ENCODE results near the gene KCNG4.
A peak's percentile ranks its signal among the peaks of the same experiment; 100 is the strongest.

The KCNG4 gene

DNA sequence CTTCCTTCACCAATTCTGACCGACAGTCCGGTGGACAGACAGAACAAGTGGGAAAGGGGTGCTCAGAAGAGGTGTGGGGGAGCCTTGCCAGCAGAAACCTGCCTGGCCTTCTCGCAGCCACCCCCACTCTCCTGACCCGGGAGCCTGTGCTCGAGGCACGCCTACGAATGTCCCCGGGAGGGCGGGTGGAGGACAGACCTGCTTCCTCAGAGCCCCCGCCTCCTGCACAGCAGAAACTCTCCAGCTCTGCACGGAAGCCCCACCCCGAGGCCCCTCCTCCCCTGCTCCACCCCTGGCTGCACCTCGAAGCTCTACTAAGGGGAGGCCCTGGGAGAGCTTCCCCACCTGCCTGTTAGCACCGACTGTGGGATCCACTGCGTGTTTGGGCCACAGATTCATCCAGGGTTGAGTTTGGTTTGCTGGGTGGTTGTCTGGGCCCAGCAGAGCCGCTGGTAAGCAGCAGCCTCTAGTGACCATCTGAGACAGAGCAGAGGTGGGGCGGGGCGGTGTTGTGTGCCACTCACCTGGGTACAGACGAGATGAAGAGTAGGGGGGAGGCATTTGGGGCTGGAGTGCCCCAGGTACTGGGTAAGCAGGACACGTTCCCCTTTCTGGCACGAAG lies 59.2 kb downstream of the KCNG4 start:
- no peak for DNase-seq

DNA sequence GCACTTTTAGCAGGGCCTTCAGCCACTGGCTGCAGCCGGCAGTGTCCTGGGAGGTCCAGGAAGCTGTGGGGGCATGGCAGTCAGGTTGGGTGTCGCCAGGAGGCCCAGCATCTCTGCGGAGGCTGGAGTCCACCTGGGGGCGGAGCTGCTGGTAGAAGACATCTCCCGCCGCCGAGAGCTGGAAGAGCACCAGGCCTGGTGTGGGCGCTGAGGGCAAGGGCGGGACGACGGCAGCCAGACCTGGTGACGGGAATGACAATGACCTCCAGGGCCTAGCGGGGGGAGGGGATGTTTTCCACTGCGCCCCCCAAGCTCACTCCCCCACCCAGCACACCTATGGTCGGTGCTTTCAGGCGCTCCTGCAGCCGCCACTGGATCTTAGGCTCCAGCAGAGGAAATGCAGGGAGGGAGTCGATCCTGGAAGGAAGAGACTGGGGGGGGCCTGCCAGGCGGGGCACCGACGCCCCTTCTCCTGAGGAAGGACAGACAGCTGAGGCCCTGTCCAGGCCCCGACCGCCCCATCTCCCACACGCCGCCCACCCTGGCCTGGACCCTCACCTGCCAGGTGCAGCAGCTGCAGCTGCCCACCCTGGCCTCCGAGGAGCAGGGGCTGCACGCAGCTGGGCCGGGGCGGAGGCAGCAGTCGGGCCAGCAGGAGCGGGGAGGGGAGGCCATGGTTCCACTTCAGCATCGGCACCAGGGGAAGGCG lies 60.0 kb downstream of the KCNG4 start:
- DNase-seq: no peak

DNA sequence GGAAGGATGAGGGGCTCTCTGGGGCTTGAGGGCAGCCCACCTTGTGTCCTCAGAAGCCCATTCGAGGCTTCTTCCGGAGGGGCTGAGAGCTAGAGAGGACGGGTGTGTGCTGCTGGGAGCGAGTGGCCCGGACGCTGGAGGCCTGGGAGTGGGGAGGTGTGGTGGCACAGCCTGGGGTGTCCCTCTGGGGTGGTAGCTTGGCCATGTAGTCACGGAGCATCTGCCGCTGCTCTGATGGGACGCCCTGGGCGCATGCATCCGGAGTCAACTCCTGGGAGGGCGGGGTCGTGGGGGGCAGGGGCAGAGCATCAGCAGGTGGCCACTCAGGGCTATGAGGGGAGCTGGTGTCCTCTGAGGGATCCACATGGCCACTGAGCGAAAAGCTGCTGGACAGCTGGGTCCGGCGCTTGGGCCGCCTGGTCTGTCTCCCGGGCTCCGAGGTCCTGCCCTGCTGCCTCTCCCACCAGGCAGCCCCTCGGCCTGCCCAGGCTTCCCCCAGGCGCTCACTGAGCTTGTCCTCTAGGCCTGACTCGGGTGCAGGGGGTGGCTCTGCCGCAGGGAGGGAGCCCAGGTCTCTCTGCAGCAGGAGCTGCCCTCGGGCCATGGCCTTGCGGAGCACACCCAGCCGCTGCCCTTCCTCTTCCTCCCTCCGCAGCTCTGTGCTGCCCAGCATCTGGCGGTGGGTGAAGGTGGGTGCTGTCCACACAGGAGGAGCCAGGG lies 60.8 kb downstream of the KCNG4 start:
- no peak for DNase-seq

DNA sequence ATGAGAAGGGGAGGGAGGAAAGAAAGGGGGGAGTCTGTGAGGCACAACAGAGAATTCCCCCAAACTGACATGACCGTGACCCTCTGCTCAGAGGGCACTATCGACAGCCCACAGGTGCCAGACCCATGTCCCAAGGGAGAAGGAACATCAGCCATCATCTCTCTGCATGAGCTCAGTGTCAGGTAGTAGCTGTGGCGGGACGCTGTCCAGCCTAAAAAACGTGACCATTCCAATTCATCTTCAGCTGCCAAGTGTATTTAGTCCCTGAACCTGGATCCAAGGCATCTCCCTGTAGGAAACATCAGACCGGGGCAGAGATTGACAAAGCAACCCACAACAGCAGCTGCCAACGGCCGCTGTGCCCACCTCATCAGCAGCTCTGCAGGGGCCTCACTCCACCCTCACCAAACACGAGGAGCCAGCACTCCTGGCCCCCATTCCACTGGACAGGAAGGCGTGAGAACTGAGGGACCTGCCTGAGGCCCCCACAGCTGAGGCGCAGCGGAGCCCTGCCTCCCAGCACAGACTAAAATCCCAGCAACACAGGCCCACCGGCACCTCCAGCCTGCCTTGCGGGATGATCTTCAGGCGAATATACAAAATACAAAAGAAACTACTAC lies 61.6 kb downstream of the KCNG4 start:
- no peak for DNase-seq

DNA sequence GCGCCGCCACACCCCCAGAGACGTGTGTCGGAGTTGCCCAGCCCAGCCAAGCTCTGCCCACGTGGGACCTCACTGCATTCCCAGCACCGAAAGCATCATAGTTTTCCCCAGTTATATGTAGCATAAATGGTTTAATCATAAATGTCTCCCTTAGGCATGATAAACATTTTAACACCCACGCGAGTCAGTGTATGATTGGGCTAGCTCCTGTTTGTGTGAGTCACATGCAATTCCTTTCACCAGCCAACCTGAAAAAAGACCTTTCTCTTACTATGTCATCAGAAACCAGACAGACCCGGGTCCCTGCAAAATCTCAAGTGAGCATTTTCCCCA lies 62.1 kb downstream of the KCNG4 start:
- no peak for DNase-seq

DNA sequence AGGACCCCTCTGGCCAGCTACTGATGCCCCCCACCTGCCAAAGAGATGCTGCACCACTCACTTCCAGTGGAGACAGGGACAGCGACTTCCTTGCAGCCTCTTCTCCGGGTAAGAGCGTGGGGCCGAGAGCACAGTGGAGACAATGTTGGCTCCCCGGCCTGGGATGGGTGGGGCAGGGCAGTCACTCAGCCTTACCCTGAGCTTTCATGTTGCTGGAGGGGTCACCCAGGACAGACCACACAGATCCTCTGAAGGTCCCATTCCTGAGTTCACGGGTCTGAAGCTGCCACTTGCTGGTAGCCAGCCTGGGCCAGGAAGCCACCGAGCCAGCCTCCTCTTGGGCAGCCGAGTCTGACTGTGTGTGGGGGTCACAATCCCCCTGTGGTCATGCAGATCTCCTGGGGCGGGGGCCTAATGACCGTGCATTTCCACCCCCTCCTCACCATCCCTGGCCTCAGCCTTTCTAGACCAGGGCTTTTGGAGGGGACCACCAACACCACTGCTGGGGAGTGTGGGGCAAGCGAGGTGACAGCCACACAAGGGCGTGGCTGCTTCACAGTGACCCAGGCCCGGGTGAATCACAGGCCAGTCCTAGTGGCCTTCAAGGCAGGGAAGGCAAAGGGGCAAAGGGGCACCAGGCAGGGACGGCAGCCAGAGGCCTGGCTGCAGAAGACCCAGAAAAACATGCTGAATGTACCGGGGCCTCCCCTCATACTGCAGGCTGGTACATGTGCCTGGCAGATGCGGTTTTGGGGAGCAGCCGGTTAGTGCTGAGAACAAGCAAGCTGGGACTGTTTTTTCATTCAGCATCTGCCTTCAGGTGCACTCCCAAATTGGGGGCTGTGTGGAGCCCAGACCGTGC lies 63.4 kb downstream of the KCNG4 start:
- no peak for DNase-seq

DNA sequence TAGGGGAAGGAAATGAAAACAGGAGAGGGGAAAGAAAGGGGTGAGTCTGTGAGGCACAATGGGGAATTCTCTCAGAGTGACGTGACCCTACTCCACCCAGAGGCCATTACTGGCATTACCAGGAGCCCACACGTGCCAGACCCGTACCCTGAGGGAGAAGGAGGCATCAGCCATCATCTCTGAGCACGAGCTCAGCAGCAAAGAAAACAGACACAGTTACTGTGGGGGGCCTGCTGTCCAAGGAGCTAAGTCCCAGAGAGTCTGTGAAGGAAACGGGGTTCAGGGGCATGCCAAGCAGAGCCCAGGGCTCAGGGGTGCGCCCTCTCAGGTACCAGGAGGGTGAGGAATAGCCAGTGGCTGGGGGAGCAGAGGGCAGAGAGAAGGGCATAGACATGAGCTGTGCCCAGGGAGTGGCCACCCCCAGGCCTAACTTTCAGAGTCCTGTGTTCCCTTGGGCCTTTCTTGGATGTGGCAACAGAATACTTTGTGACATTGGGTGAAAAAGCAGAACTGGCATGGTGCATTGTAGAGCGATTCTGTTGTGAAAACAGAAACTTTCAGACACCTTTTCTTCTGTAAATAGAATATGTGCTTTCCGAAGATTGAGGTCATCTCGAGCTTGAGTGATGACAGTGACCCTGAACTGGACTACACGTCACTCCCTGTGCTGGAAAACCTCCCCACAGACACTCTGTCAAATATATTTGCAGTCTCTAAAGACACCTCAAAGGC lies 64.3 kb downstream of the KCNG4 start:
- peak; percentile 51 for DNase-seq

DNA sequence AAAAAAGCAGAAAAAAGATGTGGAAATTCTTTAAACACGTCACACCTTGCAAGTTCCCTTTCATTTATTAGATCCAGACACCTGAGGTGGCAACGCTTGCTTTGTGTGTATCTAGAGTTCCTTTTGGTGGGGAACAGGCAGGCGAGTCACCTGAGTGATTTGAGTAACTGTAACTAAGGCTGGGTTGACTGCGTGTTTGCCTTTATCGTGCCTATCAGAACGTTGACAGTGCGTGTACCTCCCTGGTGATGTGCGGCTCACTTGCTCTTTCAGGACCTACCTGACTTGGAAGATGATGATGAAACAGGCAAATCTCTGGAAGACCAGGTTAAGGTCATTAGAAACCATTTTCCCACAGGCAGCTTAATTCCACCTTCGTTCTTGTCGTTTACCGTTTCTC lies 65.4 kb downstream of the KCNG4 start:
- DNase-seq: no peak

DNA sequence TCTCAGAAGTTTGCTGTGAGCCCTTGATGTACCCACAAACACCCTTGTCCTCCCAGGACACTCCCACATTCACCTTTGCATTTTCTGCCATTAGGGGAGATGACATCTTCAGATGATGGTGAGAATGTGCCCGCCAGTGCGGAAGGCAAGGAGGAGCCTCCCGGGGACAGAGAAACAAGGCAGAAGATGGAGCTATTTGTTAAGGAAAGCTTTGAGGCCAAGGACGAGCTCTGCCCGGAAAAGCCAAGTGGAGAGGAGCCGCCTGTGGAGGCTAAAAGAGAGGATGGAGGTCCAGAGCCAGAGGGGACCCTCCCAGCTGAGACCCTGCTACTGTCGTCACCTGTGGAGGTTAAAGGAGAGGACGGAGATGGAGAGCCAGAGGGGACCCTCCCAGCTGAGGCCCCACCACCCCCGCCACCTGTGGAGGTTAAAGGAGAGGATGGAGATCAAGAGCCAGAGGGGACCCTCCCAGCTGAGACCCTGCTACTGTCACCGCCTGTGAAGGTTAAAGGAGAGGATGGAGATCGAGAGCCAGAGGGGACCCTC lies 70.0 kb downstream of the KCNG4 start:
- no peak for DNase-seq

Measured in activated CD4-positive, alpha-beta T cell treated with anti-CD3 and anti-CD28 coated beads for 1 hour (primary cell).